ENCODE measurements around the gene KRTAP2-2. TPM values are rescaled to one million over a fixed set of nuclear protein-coding genes. Genes with fewer than 3 reads are reported as not detected.

The KRTAP2-2 gene
- total RNA-seq, 1 experiment from 2014 or later, result not detected

DNA sequence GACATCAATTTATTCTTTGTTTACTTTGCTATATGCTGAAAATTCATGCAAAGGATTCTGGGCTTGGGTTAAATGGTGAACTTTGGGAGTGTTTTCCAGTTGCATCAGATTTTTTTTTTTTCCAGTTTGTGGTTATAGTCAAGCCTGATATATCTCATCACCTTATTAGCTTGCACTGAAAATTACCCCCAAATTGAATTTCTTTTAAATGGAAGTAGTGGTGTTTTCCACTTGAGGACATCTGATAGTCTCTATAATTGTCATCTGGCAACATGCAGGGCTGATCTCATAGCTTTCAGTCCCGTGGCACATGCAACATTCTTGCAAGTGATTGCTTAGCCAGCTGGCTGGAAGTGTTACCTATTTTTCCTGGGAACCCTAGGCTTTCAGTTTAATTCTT is 41.4 kb downstream of the KRTAP2-2 start:
- H3K4me3 Mint-ChIP-seq, result no peak overlapping the region
- H3K27me3 Mint-ChIP-seq (ENCODE audit: low read depth), result no peaks in the 10 kb centered on the region
- H3K27ac Mint-ChIP-seq, result no peak overlapping the region
- ATAC-seq, result no peak
- DNase-seq (ENCODE audit: low spot score), result no peak
- H3K36me3 Mint-ChIP-seq, result no peaks in the 10 kb centered on the region
- no peak for TF ChIP-seq ZNF281 (CRISPR knock-in tag; IDR thresholded peaks at IDR 0.05)
- no peak for TF ChIP-seq NFYB (CRISPR knock-in tag; conservative IDR thresholded peaks at IDR 0.05; ENCODE audit: low read depth)
- TF ChIP-seq ATF1 (CRISPR knock-in tag; IDR thresholded peaks at IDR 0.05), result no peak
- no peak for TF ChIP-seq FOXP1 (CRISPR knock-in tag; IDR thresholded peaks at IDR 0.05; ENCODE audit: borderline replicate concordance)
- TF ChIP-seq, protein P1, sequence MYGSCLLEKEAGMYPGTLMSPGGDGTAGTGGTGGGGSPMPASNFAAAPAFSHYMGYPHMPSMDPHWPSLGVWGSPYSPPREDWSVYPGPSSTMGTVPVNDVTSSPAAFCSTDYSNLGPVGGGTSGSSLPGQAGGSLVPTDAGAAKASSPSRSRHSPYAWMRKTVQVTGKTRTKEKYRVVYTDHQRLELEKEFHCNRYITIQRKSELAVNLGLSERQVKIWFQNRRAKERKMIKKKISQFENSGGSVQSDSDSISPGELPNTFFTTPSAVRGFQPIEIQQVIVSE (CRISPR knock-in tag; IDR thresholded peaks at IDR 0.05; ENCODE audit: borderline replicate concordance), result no peak
- TF ChIP-seq USF2 (CRISPR knock-in tag; IDR thresholded peaks at IDR 0.05), result no peak
- TF ChIP-seq, protein P2, sequence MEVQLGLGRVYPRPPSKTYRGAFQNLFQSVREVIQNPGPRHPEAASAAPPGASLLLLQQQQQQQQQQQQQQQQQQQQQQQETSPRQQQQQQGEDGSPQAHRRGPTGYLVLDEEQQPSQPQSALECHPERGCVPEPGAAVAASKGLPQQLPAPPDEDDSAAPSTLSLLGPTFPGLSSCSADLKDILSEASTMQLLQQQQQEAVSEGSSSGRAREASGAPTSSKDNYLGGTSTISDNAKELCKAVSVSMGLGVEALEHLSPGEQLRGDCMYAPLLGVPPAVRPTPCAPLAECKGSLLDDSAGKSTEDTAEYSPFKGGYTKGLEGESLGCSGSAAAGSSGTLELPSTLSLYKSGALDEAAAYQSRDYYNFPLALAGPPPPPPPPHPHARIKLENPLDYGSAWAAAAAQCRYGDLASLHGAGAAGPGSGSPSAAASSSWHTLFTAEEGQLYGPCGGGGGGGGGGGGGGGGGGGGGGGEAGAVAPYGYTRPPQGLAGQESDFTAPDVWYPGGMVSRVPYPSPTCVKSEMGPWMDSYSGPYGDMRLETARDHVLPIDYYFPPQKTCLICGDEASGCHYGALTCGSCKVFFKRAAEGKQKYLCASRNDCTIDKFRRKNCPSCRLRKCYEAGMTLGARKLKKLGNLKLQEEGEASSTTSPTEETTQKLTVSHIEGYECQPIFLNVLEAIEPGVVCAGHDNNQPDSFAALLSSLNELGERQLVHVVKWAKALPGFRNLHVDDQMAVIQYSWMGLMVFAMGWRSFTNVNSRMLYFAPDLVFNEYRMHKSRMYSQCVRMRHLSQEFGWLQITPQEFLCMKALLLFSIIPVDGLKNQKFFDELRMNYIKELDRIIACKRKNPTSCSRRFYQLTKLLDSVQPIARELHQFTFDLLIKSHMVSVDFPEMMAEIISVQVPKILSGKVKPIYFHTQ (CRISPR knock-in tag; IDR thresholded peaks at IDR 0.05), result no peak
- TF ChIP-seq KAT7 (CRISPR knock-in tag; IDR thresholded peaks at IDR 0.05; ENCODE audit: borderline replicate concordance), result no peak
- no peak for TF ChIP-seq EMX1 (CRISPR knock-in tag; IDR thresholded peaks at IDR 0.05)
- TF ChIP-seq NR1H2 (CRISPR knock-in tag; IDR thresholded peaks at IDR 0.05), result no peak
- TF ChIP-seq GRHL2 (CRISPR knock-in tag; IDR thresholded peaks at IDR 0.05; ENCODE audit: insufficient replicate concordance, severe bottlenecking), result no peak
- no peak for TF ChIP-seq SMAD3 (CRISPR knock-in tag; IDR thresholded peaks at IDR 0.05; ENCODE audit: borderline replicate concordance)
- no peak for TF ChIP-seq ZNF423 (CRISPR knock-in tag; IDR thresholded peaks at IDR 0.05)
- no peak for TF ChIP-seq IRF2 (CRISPR knock-in tag; IDR thresholded peaks at IDR 0.05; ENCODE audit: borderline replicate concordance, low read depth)
- no peak for TF ChIP-seq RELA (CRISPR knock-in tag; IDR thresholded peaks at IDR 0.05; ENCODE audit: borderline replicate concordance)
- no peak for TF ChIP-seq E2F5 (CRISPR knock-in tag; IDR thresholded peaks at IDR 0.05)
- TF ChIP-seq FOXP4 (CRISPR knock-in tag; IDR thresholded peaks at IDR 0.05), result no peak
- no peak for TF ChIP-seq ZNF532 (CRISPR knock-in tag; IDR thresholded peaks at IDR 0.05; ENCODE audit: borderline replicate concordance)
- peaks cover 14% of the 10 kb centered on the region for H3K4me1 Mint-ChIP-seq
- ChIA-PET POLR2A (no interaction called here), CTCF (no interaction called here)
- no peaks in the 10 kb centered on the region for H3K9me3 Mint-ChIP-seq
